ENCODE measurements around the gene MDK.

MDK gene

GRCh38 chr11:46402957-46403902 lies 21.8 kb downstream of the MDK start:
- DNase-seq (ENCODE audit: low read depth in 2 of 2): no peak

DNA sequence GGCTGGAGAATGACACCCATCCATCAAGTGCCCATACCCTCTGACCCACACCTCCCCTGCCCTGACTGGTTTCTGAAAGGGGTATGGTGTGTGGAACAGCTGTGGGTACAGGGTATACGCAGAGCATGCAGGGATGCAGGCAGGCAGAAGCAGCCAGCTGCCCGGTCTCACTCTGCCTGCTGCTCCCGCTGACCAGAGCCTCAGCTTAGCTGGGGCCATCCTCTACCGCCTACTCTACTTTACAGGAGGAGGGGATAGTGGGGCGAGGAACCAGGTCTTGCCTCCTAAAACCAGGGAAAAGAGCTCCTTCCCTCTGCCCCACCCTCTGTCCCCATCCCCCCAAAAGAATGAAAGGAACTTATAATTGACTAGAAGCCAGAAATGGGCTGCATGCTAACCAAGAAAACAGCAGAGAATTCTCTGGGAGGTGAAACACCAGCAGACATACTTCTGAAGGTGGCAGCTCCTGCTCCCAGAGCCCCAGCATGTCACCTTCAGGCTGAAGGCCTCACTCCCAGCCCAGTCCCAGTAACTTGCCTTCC lies 23.1 kb downstream of the MDK start:
- no peak for DNase-seq (ENCODE audit: low read depth in 2 of 2)

DNA sequence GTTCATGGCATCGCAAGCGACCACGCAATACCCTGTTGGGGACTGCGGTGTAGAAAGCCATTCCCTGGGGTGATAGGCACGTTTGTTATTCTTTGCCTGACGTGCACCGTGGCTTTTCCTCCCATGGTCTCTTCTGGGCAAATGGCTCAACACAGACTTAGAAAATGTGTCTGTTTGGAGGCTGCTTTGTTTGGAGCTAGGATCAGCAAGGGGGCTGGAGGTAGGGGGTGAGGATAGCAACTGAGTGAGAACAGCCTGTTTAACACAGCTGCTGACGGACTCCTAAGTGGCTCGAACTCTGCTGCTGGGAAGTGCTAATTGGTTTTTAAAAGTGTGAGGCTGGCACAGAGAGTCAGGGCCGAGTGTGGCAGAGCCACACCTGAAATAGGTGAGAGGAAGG lies 26.2 kb downstream of the MDK start:
- no peak for DNase-seq (ENCODE audit: low read depth in 2 of 2)

DNA sequence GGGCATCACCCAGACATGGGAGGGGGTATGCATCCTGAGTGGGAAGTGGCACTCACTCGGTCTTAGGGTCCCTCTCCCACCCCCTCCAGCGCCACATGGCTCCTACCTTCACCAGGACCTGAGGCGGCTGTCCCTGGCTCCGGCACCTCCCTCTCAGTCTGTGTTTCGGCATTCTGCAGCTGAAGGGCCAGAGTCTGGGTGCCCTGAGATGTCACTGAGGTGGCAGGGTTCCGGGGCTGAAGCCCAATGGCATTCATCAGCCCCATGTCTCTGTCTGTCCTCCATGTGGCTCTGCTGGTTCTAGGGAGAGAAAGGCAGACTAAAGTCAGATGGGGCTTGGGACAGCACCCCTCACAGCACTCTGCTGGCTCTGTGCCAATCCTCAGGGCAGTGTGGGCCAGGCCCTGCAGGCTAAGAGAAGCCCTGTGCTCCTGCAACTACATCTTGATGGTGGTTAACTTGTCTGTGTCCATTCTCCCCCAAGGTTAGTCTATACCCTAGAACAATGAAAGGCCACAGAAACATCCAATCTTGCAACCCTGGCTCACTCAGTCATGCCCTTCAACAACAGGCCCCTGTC lies 27.0 kb downstream of the MDK start:
- DNase-seq (ENCODE audit: low read depth in 2 of 2): no peak

DNA sequence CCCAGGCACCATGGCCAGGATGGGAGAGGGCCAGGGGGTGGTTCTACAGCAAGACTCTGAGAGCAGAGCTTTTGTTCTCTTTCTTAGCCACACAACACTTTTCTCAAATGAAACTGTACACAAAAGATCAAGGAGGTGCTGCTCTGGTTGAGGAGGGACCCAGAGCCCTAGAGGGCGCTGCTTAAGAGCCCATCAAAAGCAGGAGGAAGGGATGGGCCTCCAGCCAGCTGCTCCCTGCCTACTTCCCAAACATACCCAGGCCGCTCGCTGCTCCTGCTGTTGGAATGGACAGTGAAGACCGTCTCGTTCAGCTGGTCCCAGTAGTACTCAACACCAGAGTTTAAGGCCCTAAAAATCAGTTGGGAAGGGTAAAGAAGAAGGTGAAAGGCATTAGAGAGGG lies 28.6 kb downstream of the MDK start:
- no peak for DNase-seq (ENCODE audit: low read depth in 2 of 2)

- no peak for DNase-seq (ENCODE audit: low read depth in 2 of 2)
Observed at GRCh38 chr11:46413760-46414465, 32.4 kb downstream of the MDK start.

DNA sequence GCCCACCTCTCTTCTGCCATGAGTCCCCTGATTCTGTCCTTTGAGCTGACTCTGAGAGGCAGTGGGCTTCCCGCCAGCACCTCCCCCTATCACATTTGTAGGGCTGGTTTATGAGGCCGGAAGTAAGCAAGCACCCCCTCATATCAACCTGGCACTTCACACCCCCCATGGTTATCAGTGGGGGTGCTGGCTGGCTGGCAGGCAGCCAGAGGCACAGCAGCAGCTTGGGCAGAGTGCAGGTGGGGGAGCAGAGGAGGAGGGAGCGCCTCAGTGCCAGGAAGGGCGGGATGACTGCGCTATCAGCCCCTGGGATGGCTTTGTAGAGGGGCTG lies 33.0 kb downstream of the MDK start:
- no peak for DNase-seq (ENCODE audit: low read depth in 2 of 2)

DNA sequence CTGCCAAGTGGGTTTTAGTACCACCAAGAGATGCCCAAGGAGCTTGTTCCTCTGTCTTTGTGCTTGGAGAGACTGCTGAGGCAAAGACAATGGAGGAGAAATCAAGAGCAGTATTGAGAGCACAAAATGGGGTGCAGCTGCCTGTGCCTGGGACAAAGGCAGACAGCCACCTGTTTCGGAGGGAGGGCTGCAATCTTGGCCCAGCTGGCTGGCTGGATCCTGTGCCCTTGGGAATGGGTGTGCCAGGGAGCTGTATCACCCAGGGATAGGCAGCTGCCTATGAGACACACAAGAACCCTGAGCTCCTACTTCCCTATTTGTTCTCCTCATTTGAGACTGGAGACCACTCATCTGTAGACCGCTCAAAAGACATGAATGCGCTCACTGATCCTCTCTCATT lies 33.4 kb downstream of the MDK start:
- DNase-seq (ENCODE audit: low read depth in 2 of 2): no peak

DNA sequence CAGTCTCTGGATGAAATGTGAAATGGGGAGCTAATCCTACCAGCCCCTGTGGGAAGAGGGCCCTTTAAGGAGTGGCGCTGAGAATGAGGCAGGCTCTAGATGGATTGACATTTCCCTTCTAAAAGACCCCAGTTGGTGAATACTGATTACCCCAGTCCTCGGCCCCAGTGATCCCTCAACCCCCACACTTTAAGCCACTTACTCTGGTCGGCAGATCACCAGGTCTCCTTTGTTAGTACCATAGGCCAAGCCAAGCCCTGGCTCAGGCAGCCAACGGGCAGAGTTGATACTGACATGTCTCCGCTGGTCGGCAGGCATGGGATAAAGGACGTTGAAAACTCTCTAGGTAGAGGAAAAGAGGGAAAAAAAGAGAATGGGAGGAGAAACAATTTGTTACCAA lies 36.2 kb downstream of the MDK start:
- DNase-seq (ENCODE audit: low read depth in 2 of 2): no peak

DNA sequence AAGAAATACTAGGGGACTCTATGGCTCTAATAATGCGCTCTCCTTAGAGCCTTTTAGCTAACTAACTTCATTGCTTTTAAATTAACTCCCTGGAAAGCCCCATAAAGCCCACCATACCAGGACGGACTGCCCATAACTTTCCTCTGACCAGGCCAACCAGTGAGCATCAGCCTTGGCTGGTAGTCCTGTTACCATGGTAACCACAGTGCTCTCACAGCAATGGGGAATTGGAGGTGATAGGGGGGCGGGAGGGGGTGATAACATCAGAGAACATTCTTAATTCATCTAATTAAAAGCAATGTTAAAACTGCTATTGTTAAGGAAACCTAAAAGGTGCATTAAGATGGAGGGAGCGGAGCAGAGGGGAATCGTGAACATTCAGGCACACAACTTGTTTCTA lies 37.3 kb downstream of the MDK start:
- no peak for DNase-seq (ENCODE audit: low read depth in 2 of 2)

- no peak for DNase-seq (ENCODE audit: low read depth in 2 of 2)
Observed at GRCh38 chr11:46420513-46420912, 39.0 kb downstream of the MDK start.

DNA sequence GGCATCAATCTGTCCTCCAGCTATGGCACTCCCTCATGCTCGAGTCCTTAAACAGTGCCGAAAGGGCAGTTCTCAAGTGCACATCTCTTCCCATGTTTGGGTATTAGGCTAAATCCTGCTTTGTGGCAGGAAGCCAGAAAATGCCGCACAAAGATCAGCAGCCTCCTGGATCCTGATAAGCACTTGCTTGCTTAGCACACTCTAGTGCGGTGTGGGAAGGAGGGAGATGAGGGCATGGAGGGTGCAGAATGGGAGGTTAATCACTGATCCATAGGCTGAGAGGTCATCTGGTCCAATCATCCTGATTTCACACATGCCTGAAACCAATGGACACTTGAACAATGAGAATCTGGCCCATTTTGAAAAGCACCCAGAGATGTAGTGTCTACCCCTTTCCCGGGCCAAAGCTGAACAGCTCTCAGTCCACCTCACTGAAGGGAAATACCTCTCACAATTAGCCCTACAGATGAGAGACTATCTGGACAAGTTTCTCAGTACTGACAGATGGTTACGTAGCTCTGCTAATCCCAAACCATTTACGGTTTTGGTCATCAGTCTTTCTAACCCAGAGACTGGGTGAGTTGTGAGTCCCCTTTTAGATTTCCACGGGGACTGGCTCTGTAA lies 39.9 kb downstream of the MDK start:
- DNase-seq (ENCODE audit: low read depth in 2 of 2): no peak

- no peak for DNase-seq (ENCODE audit: low read depth in 2 of 2)
Observed at GRCh38 chr11:46422588-46422987, 41.1 kb downstream of the MDK start.

- no peak for DNase-seq (ENCODE audit: low read depth in 2 of 2)
Observed at GRCh38 chr11:46426233-46426991, 44.9 kb downstream of the MDK start.

DNA sequence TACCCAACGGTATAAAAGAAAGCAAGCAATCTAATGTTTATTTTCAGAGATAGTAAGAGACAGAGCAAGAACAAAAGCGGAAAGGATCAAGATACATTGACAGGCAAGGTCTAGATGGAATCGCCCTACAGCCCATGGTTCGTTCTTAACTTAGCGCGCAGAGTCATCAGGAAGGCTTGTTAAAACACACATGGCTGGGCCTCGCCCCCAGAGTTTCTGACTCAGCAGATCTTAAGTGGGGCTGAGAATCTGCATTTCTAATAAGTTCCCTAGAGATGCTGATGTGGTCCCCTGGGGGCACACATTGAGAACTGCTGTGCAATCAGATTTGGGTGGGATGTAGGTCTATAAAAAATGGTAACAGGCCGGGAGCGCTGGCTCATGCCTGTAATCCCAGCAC lies 45.9 kb downstream of the MDK start:
- no peak for DNase-seq (ENCODE audit: low read depth in 2 of 2)

GRCh38 chr11:46429717-46430116 lies 48.2 kb downstream of the MDK start:
- DNase-seq (ENCODE audit: low read depth in 2 of 2): no peak

DNA sequence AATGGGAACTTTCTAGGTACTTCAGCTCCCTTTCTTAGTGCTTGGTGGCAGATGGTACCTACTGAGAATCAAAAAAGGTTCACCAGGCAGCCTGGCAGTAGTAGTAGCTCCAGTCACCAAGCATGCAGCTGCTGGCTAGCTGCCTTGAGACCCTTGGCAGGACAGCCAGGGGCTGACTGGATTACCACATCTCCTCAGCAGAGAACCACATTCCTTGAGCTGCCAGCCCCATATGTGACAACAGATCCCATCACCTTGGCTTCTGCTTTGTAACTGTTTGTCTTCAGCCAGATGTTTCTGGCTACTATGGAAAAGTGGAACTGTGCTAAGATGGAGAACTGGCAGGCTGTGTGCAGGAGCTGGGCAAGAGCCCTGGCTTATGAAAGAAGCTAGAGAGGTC lies 49.7 kb downstream of the MDK start:
- no peak for DNase-seq (ENCODE audit: low read depth in 2 of 2)
